Endothelial cell of umbilical vein (primary cell): Measurements from ENCODE around the gene CPNE5. TPM values are rescaled to one million over a fixed set of nuclear protein-coding genes. Genes with fewer than 3 reads are reported as not detected.

Experiments
- BruUV-seq: library from RNA; stranded (reverse); fragments of 400-500 nt; replicated peaks from 2 replicates; lab custom pipeline; 2021; lab: Mats Ljungman, UMichigan
- CTCF ChIA-PET: fragments of 300-600, 350-600 bp; sonication (Branson Sonifier 250); formaldehyde crosslinking; loops from one replicate; lab custom pipeline; 2021; ENCODE audit warnings: antibody characterized with exemption, inconsistent platforms; lab: Charles Lee
- POLR2A ChIA-PET: fragments of 300-600, 350-600 bp; sonication (Branson Sonifier 250); formaldehyde crosslinking; loops from one replicate; lab custom pipeline; 2021; ENCODE audit warnings: antibody characterized with exemption, inconsistent platforms; lab: Charles Lee
- DNase-seq: peaks from one replicate; pipeline ENCODE4 v3.0.0-alpha.2; 2011; ENCODE audit warnings: low read depth, low spot score
- FAIRE-seq: peaks from 2 replicates; lab custom pipeline; 2011; peaks lifted over from hg19 to GRCh38; lab: Jason Lieb, UNC
- H2AFZ ChIP-seq: 2 replicates; pipeline ENCODE4 v1.6.0; 2012; ENCODE audit warnings: low read depth, low read length, control low read depth, inconsistent platforms
- H3K27ac ChIP-seq: 2 replicates; pipeline ENCODE4 v1.5.1; 2011; ENCODE audit warnings: low read depth, mild to moderate bottlenecking, control low read depth, low read length, moderate library complexity; ENCODE audit not compliant: insufficient read depth
- H3K27me3 ChIP-seq, 2 experiments: 2 replicates each; pipeline versions ENCODE4 v1.6.0 to v1.6.1; 2011; ENCODE audit warnings: low read length in 2 of 2, mixed read lengths in 1 of 2; ENCODE audit not compliant: control insufficient read depth in 2 of 2, insufficient read depth in 2 of 2
- H3K36me3 ChIP-seq, 2 experiments: 2 replicates in 1 of 2; 3 replicates in 1 of 2; pipeline ENCODE4 v1.5.1; 2011; ENCODE audit warnings: low read length in 2 of 2, mild to moderate bottlenecking in 1 of 2, moderate library complexity in 1 of 2; ENCODE audit not compliant: control insufficient read depth in 2 of 2, insufficient read depth in 2 of 2; ENCODE audit errors: extremely low read depth in 1 of 2
- H3K4me1 ChIP-seq: 3 replicates; pipeline ENCODE4 v1.5.1; 2011; ENCODE audit warnings: mild to moderate bottlenecking, low read length; ENCODE audit not compliant: control insufficient read depth, insufficient read depth; ENCODE audit errors: extremely low read depth
- H3K4me2 ChIP-seq: 2 replicates; pipeline ENCODE4 v1.6.1; 2011; ENCODE audit warnings: low read length, control low read depth, mixed read lengths; ENCODE audit not compliant: insufficient read depth
- H3K4me3 ChIP-seq, 3 experiments: fragments of 200-600 bp in 1 of 3; sonication (generic), shearing (Covaris generic) in 1 of 3; replicated peaks in 1 of 3; 2 replicates each; pipeline ENCODE4 v1.5.1; 2011 to 2016; ENCODE audit warnings: control low read depth in 3 of 3, low read length in 3 of 3, mild to moderate bottlenecking in 2 of 3, inconsistent platforms in 1 of 3, low read depth in 1 of 3, moderate library complexity in 1 of 3; ENCODE audit not compliant: insufficient read depth in 1 of 3
- H3K79me2 ChIP-seq: 2 replicates; pipeline ENCODE4 v1.6.0; 2012; ENCODE audit warnings: low read length, inconsistent platforms; ENCODE audit not compliant: control insufficient read depth, insufficient read depth
- H3K9ac ChIP-seq: replicated peaks from 2 replicates; pipeline ENCODE3; 2011; ENCODE audit warnings: low read length, control low read depth; ENCODE audit not compliant: insufficient read depth; ENCODE audit errors: extremely low read depth
- H3K9me1 ChIP-seq: replicated peaks from 3 replicates; pipeline ENCODE4 v1.6.0; 2011; ENCODE audit warnings: mild to moderate bottlenecking, low read length; ENCODE audit not compliant: control insufficient read depth, insufficient read depth; ENCODE audit errors: extremely low read depth
- H3K9me3 ChIP-seq: replicated peaks from 2 replicates; pipeline ENCODE4 v1.5.1; 2012; ENCODE audit warnings: low read length, inconsistent platforms; ENCODE audit not compliant: control insufficient read depth, insufficient read depth
- H4K20me1 ChIP-seq: replicated peaks from 2 replicates; pipeline ENCODE3; 2011; ENCODE audit warnings: mild to moderate bottlenecking, low read length; ENCODE audit not compliant: control insufficient read depth, insufficient read depth; ENCODE audit errors: extremely low read depth
- CTCF ChIP-seq, 2 donors: IDR thresholded peaks; 1 replicate in 1 of 2; 2 replicates in 1 of 2; pipeline ENCODE4 v1.5.1; 2011; ENCODE audit warnings: low read length in 2 of 2, mild to moderate bottlenecking in 2 of 2, moderate library complexity in 2 of 2, control low read depth in 1 of 2, inconsistent platforms in 1 of 2, low read depth in 1 of 2; ENCODE audit not compliant: insufficient read depth in 1 of 2; ENCODE audit errors: extremely low read depth in 1 of 2
- EZH2 ChIP-seq: IDR thresholded peaks from 2 replicates; pipeline ENCODE4 v1.6.1; 2012; ENCODE audit warnings: borderline replicate concordance, low read depth, mild to moderate bottlenecking, moderate library complexity, low read length, inconsistent platforms; ENCODE audit not compliant: severe bottlenecking
- FOS ChIP-seq: IDR thresholded peaks from 2 replicates; pipeline ENCODE4 v1.6.1; 2011; ENCODE audit warnings: mild to moderate bottlenecking, low read length, moderate library complexity, borderline replicate concordance; ENCODE audit not compliant: insufficient read depth
- GATA2 ChIP-seq: IDR thresholded peaks from 2 replicates; pipeline ENCODE4 v1.7.0; 2011; ENCODE audit warnings: low read depth, mild to moderate bottlenecking, moderate library complexity, mixed read lengths, low read length; ENCODE audit not compliant: insufficient read length, insufficient read depth
- JUN ChIP-seq: IDR thresholded peaks from 2 replicates; pipeline ENCODE4 v1.6.1; 2011; ENCODE audit warnings: borderline replicate concordance, low read depth; ENCODE audit not compliant: insufficient read length, insufficient read depth
- MAX ChIP-seq: IDR thresholded peaks from 2 replicates; pipeline ENCODE4 v1.6.1; 2011; ENCODE audit not compliant: insufficient read depth, insufficient read length
- MYC ChIP-seq: IDR thresholded peaks from one replicate; pipeline ENCODE4 v1.6.1; 2011; ENCODE audit warnings: mild to moderate bottlenecking, low read depth, low read length
- POLR2A ChIP-seq: IDR thresholded peaks from 2 replicates; pipeline ENCODE4 v1.6.1; 2012; ENCODE audit warnings: low read depth, mild to moderate bottlenecking, control low read depth, low read length
- POLR2AphosphoS5 ChIP-seq: IDR thresholded peaks from 2 replicates; pipeline ENCODE4 v1.6.1; 2012; ENCODE audit warnings: low read depth, mild to moderate bottlenecking, control low read depth, low read length, moderate library complexity; ENCODE audit not compliant: insufficient read depth
- dilution Hi-C: fragments of 300-500 bp; cut with MboI; formaldehyde crosslinking; loops from one replicate; pipeline ENCODE4 v1.15.0; 2019; ENCODE audit warnings: low sequenced_read_pairs; ENCODE audit not compliant: extremely low pct_ligation_motif_present
- intact Hi-C: fragments of 100-400 bp; cut with micrococcal nuclease; formaldehyde crosslinking; loops from one replicate; pipeline ENCODE4 v1.10.0; 2022
- polyA plus RNA-seq, 4 experiments: library from polyadenylated mRNA; depleted of rRNA in 3 of 4; stranded (reverse) in 3 of 4; unstranded in 1 of 4; fragments of >200 nt; gene quantifications; 2 replicates each; pipeline versions ENCODE4 v1.2.1 to v1.2.3, GENCODE V29; 2011 to 2012; ENCODE audit warnings: missing spikeins in 1 of 4
- total RNA-seq: library from RNA; stranded (reverse); gene quantifications from 2 replicates; pipeline ENCODE4 v1.2.3, GENCODE V29; 2021

Gene CPNE5
- total and polyA plus RNA-seq, 2 donors (not counting 3 experiments of a cell fraction or from before 2014, with no cell fraction given): 18.8 to 49.4 TPM

GRCh38 chr6:36762123-36762522, 77.1 kb downstream of the CPNE5 start:
- Histone ChIP-seq H3K9me1 (no peaks in the 10 kb centered on the region), H3K4me3 (no peak overlapping the region), H3K27me3 (no peaks in the 10 kb centered on the region), H3K4me2 (no peak overlapping the region), H2AFZ (no peak overlapping the region), H3K27ac (no peak overlapping the region), H3K9me3 (no peaks in the 10 kb centered on the region), H3K36me3 (no peaks in the 10 kb centered on the region), H3K9ac (no peak overlapping the region), H4K20me1 (no peaks in the 10 kb centered on the region), H3K79me2 (no peaks in the 10 kb centered on the region), H3K4me1 (peaks cover 8% of the 10 kb centered on the region)
- FAIRE-seq: no peak
- no TSS peak for BruUV-seq
- CTCF ChIA-PET: interaction anchor here (0.7 to 13.2 kb wide), 6 partner anchors 22 to 1102 kb away, joined by 3 to 193 read pairs (median 21); no protein-coding TSS in a partner anchor
- TF ChIP-seq POLR2A (no peak), POLR2AphosphoS5 (no peak), FOS (no peak), CTCF (IDR thresholded peaks at IDR 0.05; ENCODE audit: extremely low read depth in 1 of 2, insufficient read depth in 1 of 2, low read depth in 1 of 2, low read length in 2 of 2) (no peak), EZH2 (no peak), MAX (no peak), JUN (no peak), MYC (no peak), GATA2 (no peak)
- POLR2A ChIA-PET: interaction anchor here (0.7 kb wide), 1 partner anchor 88 kb away, joined by 4 read pairs; no protein-coding TSS in a partner anchor
- dilution Hi-C loops: no loop called here
- DNase-seq: no peak
- intact Hi-C loops: loop anchor here (10.0 kb wide), 1 partner anchor 223 kb away; the partner anchor contains the start of gene MTCH1
